Limb (tissue), 2 donors: ENCODE data around the gene EFCAB5.

Experiments
- DNase-seq, 2 donors: peaks; one replicate each; pipeline ENCODE4 v3.0.0-alpha.2; 2016; ENCODE audit errors: extremely low spot score in 2 of 2

Gene EFCAB5

GRCh38 chr17:30153463-30153862, 212.0 kb downstream of the EFCAB5 start:
- no peak for DNase-seq

GRCh38 chr17:30155389-30155788, 214.0 kb downstream of the EFCAB5 start:
- no peak for DNase-seq
